Midbrain (tissue), 1 donor: ENCODE measurements around the gene PRDM16.

ENCODE experiments used
- DNase-seq: peaks from one replicate; lab custom pipeline; 2025; lab: John Stamatoyannopoulos, UW

Gene PRDM16

DNA sequence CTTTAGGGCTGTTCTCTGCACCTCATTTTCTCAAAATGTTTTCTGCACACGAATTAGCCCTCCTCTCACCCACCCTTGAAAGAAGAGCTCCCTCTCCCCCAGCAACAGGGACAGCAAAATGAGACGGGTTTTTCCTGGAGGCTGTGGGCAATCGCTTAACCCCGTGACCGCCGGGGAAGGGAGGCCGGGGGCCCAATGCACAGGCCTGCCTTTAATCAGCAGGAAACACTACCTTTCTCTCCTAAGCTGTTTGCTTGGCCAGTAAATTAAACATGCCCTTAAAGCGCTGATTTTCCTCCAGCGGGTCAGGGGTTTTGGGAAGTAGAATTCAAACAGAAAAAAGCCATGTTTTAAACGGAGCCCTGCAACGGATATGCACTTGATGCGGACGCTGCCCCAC, 114.4 kb downstream of the PRDM16 start:
- DNase-seq: no peak

DNA sequence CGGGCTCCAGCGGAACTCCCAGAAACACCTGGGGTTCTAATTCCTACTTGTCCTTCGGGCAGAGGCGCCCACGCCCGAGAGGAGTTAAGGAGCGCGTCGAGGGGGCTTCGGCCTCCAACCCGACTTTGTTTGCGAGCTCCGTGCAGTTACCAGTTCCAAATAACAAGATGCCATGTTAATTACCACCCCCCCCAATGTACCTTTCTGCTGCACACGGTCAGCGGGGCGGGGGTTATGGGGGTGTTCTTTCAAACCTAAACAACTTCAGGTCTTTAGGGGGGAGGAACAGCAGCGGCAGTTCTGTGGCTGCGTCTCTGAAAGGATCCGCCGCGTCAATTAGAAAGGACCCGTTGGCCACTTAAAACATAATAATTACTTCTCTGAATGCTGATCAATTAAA, 114.8 kb downstream of the PRDM16 start:
- DNase-seq: no peak

DNA sequence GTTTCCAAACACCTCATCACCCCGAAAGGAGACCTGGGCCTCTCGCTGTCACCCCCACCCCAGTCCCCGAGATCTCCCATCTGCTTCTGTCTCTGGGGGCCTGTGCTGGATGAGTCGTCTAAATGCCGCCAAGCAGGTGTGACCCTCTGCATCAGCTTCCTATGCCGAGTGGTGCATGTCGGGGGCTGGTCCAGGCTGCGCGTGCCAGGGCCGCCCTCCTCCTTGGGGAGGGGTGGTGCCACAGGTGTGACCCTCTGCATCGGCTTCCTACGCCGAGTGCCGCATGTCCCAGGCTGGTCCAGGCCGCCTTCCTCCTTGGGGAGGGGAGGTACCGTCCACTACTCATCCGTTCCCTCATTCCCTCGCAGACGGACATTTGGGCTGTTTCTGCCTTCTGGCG, 115.7 kb downstream of the PRDM16 start:
- no peak for DNase-seq

DNA sequence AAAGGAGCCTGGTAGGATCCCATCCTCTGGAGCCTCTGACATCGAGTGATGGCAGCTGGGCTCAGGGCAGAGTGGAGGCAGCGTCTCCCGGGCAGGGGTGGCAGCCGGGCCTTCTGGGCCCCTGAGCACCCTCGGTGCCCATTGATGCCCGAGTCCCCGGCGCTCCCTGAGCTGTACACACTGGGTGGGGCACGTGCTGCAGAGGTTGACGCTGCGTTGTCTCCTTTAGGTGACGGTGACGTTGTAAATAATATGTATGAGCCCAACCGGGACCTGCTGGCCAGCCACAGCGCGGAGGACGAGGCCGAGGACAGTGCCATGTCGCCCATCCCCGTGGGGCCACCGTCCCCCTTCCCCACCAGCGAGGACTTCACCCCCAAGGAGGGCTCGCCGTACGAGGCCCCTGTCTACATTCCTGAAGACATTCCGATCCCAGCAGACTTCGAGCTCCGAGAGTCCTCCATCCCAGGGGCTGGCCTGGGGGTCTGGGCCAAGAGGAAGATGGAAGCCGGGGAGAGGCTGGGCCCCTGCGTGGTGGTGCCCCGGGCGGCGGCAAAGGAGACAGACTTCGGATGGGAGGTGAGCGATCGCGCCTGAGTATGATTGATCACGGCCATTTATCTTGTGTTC, 117.0 kb downstream of the PRDM16 start:
- DNase-seq: no peak

DNA sequence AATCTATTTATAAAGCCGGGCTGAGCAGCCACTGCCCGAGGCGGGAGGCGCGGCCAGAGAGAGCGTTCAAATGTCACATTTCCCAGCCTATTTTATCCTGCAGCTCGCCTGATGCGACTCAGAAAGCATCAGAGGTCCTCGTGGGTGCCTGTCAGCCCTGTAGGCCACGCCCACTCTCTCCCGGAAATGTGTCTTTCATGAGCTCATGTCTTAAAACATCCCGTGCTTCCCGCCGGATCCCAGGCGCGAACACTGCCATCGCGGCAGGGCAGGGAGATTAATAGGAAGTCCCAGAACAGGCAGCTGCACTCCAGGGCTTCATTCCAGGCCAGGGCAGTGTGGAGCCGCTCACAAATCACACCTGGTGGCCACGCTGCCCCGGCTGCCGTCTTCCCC, 117.5 kb downstream of the PRDM16 start:
- DNase-seq: no peak

DNA sequence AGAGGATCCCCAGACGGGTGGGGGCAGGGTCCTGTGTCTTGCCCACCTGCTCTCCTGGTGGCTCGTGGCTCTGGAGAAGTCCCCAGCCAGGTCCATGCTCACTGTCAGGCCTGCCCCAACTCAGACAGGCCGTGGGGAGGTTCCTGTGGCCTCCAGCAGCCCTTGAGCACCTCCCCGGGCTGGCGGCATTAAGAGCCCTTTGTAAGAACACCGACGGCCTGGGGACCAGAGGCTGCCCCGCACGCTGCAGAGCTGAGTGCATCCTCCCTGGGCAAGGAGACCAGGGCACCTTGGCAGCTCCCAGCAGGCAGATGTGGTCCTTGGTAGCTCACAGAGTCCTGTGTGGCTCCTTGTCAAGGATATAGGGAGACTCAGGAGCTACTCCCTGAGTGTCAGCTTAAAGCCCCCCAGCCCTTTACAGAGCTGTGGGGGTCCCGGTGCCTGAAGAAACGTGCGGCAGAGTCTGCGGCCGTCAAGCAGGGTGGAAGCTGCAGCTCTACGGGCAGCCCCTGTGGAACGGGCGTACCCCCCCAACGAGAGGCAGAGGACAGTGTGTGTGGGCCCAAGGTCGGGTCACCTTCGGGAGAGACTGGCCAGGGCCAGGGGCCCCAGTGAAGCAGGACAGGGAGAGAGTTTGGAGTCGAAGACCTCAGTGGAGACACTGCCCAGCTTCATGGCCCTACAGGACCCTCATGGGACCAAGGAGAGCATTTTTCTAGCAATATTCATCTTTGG, 118.6 kb downstream of the PRDM16 start:
- no peak for DNase-seq

DNA sequence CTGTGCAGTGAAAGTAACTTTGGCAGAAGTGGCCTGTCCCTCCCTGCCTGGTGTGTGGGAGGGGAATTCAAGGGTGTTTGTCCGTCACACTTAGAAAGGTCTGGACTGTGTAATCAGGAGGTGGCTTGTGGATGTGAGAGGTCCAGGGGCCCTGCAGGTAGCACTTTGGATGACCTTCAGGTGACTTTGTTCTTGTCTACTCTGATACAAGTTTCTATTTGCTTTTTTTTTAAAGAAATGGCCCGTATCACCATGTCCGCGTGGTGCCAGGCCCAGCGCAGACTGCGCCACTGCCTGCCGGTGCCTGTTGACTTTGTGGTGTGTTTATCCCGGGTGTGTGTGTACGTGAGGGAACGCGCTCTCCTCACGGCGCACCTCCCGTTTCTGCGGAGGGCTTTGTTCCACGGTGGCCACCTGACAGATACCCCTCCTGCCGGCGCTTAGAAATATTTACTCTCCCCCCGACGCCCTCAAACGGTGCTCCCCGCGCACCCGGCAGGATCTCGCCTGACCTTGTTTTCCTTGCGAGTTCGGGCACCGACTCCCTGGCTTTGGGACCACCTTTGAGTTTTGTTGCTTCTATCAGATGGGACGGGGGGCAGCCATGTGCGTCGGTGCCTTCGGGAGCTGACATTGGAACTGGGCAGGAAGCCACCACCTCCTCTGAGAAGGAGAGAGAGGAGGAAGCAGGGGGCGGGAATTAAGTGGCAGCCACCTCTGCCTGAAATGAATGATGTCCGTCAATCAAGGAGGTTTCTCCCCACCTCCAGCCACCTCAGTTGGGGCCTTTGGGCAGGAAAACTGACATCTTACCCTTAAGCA, 119.4 kb downstream of the PRDM16 start:
- DNase-seq: no peak

DNA sequence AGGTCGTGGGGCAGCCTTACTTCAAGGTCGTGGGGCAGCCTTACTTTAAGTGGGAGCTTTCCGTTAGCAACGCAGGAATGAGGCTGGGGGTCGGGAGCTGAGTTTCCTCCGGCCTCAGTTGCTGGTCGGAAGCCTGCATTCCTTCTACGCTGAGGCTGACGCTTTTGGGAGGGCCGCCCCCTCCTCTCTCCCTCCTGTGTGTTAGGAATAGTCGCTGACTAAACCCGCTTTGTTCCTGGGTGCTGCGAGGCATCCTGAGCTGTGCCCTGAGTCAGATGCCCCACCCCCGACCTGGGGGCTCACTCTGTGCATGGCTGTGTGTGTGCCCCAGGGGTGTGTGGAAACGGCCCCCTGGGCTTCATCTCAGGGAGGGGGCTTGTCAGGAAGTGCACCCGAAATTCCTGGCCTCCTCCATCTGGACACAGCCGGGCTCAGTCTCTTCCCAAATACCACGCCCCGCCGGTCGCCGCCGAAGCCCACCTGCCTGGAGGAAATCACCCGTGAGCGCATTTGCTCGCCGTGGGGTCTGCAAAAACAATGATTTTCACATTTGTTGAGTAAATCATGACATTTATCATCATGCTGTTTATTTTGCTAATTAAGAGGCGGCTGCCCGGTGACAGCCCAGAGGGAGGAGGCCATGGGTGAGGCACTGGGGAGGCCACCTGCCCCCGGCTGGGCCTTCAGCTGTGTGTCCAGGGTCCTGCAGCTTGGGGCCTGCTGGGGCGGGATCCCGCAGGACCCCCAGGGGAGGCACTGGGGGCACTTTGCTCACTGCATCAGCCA, 121.4 kb downstream of the PRDM16 start:
- DNase-seq: no peak

DNA sequence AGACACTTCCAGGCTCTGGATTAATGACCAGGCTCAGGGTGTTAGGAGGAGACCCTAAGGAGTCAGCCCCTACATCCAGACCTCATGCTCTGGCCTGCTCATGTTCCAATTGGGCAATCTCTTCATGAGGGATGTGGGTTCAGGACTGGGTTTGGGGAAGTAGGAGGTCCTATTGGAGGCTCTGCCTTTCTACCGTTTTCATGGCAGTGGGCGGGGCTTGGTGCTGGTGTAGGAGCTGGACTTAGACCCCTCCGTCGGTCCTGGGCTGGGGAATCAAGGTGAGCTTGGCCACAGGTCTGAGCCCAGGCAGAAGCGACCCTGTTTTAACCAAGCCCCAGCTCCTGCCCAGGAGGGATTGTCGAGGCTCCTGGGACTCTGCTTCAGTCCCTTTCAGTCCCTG, 123.4 kb downstream of the PRDM16 start:
- DNase-seq: no peak

DNA sequence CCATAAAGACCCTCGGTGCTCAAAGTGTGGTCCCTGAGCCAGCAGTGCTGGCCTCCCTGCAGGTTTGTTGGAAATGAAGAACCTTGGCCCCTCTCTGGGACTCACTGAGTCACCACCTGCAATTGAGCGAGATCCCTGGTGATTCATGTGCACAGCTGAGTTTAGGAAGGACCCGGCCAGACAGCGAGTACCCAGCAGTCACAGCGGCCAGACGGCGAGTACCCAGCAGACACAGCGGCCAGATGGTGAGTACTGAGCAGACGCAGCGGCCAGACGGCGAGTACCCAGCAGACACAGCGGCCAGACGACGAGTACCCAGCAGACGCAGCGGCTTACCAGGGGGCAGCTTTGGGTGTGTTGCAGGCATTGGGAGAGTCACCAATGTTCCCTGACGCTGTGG, 123.8 kb downstream of the PRDM16 start:
- DNase-seq: no peak

DNA sequence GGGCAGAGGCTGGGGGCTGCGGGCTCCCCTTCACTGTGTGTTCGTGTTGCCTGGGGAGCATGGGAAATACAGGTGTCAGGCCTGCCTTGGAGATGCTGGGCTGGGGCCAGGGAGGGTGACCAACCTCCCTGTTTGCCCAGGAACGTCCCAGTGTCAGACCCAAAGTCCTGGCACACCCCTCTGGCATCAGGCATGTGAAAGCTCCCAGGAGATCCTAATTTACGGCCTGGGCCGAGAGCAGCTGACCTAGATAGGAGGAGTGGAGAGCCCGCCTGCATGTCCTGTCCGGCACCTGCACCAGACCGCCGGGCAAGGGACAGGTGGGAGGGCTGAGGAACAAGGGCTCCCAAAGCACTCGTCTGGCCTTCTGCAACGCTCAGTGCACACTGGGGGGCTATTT, 124.8 kb downstream of the PRDM16 start:
- DNase-seq: no peak

DNA sequence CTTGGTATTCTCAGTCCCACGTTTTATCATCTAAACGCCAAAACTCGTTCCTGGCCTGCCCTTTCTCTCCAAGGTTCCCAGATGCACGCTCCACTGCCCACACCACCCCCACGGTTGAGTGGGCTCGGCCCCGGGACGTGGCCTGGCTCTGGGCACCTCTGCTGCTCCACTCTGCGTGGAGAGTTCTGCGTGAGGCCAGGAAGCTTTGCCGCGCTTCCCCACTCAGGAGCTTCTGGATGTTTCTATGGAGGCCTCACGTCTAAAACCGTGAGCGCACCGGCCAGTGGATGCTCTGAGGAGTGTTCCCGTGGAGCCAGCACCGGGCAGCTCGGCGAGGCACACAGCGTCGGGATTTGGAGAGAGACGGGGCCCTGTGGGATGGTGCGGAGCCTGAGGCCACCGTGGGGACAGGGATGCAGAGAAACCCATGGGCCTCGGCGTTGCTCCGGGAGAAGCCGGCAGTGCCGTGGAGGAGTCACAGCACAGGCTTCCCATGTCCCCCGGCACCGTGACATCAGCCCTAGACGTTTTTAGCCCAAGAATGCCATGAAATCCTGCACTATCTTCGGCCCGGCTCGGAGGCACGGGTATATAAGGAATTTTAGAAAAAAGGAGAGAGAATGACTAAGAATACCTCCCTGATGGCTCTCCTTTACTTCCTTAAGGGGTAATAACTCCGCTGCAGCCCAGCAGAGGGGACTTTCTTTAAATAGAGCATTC, 125.9 kb downstream of the PRDM16 start:
- no peak for DNase-seq

DNA sequence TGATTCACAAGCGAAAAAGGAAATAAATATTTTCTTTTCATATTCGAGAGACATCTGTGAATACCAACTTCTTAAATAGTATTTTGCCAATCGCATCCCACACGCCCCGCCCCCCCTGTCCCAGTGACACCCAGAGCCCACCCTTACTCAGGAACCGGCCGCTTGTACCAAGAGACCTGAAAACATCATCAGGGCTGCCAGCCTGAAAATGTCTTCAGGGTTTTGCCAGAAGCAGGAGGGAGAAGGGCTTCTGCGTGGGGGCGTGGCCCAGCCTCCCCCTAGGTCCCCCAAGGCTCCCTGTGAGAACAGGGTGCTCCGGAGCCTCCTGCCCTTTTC, 126.4 kb downstream of the PRDM16 start:
- DNase-seq: no peak

DNA sequence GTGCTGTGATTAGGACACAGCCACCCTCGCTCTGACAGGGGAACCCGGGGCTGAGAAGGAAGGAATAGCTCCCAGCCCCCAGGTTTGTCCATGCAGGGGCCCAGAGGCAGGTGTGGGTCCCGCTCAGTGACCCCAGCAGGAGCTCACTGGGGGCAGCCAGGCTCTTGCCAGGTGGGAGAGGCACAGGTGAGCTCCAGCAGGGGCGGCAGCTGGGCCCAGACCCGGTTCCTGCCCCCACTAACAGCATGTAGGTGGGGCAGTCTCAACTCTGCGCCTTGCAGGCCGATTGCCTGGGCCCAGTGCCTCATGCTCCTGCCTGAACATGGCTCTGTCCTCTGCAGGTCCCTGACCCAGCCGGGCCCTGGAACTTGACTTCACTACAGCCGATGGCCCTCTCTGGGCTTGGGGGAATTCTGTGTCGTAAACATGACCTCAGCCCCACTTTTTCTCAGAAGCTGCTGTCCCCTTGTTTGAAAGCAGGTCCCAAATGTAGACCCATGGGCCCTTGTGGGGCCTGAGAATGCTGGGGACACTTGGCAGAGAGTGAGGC, 127.0 kb downstream of the PRDM16 start:
- DNase-seq: no peak

DNA sequence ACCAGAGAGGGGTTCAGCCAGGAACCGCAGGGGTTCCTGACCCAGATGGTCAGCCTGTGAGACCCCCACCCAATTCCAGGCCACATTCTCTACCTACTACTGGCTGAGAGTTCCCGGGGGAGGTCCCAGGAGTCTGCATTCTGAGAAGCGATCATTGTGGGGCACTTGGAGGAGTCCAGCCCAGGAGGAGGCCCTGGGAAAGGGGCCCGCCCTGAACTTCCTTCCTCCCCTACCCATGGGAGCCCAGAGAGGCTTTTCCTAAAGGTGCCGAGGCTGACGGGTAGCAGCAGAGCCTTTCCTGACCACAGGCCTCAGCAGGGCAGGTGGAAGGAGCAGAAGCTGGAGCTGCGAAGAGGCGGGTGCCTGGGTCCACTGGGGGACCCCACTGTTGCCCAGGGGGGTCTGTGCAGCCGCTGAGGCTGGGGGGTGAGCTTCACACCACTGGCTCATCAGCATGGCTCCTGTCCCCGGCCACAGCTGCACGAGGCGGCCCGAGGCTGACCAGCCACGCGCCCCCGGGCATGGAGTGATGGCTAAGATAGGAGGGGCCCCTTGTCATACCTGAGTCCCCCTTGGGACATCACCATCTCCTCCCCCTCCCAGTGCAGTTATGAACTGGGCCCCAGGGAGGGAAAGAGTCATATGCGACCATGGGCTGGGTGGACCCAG, 127.7 kb downstream of the PRDM16 start:
- no peak for DNase-seq

DNA sequence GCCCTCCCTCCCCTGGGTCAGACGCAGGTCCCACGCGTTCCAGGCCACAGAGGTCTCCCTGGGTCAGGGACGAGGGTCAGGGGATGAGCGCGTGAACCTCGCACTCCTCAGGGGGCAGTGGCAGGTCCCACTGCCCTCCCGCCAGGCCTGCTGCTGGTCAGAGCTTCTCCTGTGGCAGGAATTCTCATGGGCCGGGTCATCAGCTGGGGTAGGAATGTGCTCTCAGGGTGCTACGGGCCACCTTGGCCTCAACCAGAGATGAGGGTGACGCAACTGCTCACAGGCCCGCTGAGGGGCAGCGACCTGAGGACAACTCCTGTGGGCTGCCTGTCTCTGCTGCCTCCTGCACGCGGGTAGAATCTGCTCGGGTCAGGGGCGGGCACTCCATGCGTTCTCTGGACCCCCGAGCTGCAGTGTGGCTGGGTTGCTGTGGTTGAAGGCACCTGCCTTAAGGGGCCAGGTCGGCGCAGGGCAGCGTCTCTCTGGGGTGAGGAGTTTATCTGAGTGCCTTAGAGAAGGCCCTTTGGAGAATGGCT, 128.8 kb downstream of the PRDM16 start:
- DNase-seq: no peak

DNA sequence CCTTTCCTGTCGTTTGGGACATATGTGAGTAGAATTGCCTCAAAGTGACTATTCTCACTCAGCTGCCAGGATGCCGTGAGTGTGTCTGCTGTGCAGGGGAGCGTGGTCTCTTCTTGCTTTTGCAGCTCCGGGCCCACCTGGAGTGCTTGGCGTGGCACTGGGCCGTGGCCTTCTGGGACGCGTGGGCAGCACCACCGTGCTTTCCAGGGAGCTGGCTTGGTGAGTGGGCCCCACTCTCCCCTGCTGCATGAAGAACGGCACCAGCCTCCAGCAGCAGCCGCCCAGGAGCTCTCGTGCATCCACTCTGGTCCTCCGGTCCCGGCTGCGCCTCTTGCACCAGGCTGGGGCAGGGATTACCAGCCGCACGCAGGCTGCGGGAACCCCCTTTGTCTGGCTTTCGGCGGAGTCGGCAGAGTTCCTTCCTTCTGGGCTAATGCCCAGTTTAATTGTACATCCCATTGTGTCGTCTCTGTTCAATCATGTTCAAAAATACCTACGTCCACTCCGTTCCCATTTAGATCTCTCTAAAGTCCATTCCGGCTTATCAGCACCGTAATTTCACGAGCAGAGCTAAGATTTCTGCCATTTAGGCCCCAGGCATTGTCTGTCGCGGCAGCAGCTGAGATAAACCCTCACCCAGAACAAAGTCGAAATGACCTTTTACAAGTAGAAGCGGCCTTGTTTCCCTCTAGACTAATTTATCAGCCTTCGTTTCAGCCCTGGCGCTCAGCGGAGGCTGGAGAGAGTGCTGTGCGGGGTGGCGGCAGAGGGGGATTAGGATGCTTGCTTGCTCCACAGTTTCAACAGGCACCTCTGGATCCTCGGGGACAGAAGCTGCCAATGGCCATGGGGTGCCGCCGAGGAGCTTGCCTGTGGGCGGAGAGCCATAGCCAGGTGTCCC, 129.6 kb downstream of the PRDM16 start:
- no peak for DNase-seq

DNA sequence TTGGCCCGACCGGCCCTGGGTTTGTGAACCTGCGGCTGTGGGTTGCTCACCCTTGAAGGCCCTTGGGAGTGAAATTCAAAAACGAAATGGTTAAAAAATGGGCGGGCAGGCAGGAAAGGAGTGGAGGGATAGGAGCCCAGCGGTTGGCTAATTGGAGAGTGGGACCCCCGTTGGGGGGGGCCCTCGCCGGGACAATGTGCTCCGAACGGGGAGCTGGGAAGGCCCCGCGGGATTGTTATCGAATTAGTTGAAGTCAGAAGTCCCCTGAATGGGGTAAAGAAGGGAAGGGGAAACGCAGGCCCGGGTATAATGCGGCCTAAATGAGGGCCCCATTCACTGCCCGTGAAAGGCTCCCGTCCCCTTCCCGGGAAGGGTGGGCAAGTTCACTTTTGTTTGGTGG, 135.7 kb downstream of the PRDM16 start:
- DNase-seq: no peak

DNA sequence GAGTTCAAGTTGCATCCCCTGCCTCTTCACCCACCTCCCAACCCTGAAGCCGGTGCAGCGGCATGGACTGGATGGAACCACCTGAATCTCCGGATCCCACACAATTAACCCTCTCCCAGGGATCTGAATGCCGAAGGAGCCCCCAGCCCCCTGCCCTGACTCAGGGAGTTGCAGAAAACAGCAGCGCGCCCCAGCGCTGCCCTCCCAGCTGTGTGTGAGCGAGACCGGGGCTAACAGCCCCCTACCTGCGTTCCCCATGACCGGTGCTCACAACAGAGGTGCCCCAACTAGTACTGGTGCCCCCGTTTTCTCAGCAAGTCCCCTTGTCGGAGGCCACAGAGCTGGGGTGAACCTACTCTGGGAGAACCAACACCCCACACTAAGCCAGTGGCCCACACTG, 136.8 kb downstream of the PRDM16 start:
- DNase-seq: no peak

DNA sequence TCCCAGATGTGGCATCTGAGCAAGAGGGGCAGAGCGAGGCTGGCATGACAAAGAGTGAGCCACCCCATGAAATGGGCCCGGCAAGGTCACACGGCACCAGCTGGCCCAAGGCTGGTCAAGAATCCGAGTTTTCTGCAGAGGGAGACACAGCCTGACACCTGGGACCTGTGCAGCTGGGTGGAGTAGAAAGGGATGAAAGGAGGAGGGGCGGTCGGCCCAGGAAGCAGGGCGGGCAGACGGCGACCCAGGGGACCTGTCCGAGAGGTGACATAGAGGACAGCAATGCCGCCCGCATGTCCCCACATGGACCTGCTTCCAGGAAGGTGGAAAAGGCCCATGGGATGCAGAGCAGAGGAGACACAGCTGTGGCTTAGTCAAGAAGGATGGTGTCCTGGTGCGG, 137.7 kb downstream of the PRDM16 start:
- DNase-seq: no peak
